Endothelial cell (in vitro differentiated cells): ENCODE data around the gene TRIM59. TPM values are rescaled to one million over a fixed set of nuclear protein-coding genes. Genes with fewer than 3 reads are reported as not detected.

Experiments used
- DNase-seq: peaks from one replicate; pipeline ENCODE4 v3.0.0; 2021; ENCODE audit warnings: low spot score
- H3K27ac Mint-ChIP-seq: one replicate; pipeline ENCODE4 v1.8.0; 2021; ENCODE audit warnings: mixed read lengths, inconsistent platforms; ENCODE audit not compliant: unreplicated experiment
- H3K27me3 Mint-ChIP-seq: one replicate; pipeline ENCODE4 v1.8.0; 2021; ENCODE audit warnings: mild to moderate bottlenecking, moderate library complexity, mixed read lengths, inconsistent platforms; ENCODE audit not compliant: unreplicated experiment
- H3K36me3 Mint-ChIP-seq: one replicate; pipeline ENCODE4 v1.8.0; 2021; ENCODE audit warnings: mild to moderate bottlenecking, low read depth, mixed read lengths, inconsistent platforms; ENCODE audit not compliant: unreplicated experiment
- H3K4me1 Mint-ChIP-seq: one replicate; pipeline ENCODE4 v1.8.0; 2021; ENCODE audit warnings: mild to moderate bottlenecking, mixed read lengths, inconsistent platforms; ENCODE audit not compliant: unreplicated experiment
- H3K4me3 Mint-ChIP-seq: one replicate; pipeline ENCODE4 v1.8.0; 2021; ENCODE audit warnings: mild to moderate bottlenecking, mixed read lengths, inconsistent platforms; ENCODE audit not compliant: unreplicated experiment
- H3K9me3 Mint-ChIP-seq: one replicate; pipeline ENCODE4 v1.8.0; 2021; ENCODE audit warnings: mixed read lengths, inconsistent platforms; ENCODE audit not compliant: unreplicated experiment
- CTCF ChIP-seq: fragments of 200-600 bp; sonication (generic); IDR thresholded peaks from one replicate; pipeline ENCODE4 v1.5.0; 2021; ENCODE audit warnings: antibody characterized with exemption; ENCODE audit not compliant: unreplicated experiment
- total RNA-seq: library from RNA; stranded (reverse); fragmentation: NEBNext Ultra II Directional; extraction: Animal tissue kit (Norgen Biotek cat#: 25700); gene quantifications from one replicate; pipeline ENCODE4 v1.2.1, GENCODE V29; 2021; ENCODE audit not compliant: unreplicated experiment

The TRIM59 gene
- total RNA-seq, 1 donor from 2014 or later = 12.8 TPM

GRCh38 chr3:160437083-160437455, 12.5 kb downstream of the TRIM59 start:
- H3K36me3 Mint-ChIP-seq = peaks cover 6% of the 10 kb centered on the region
- H3K4me3 Mint-ChIP-seq = no peak overlapping the region
- H3K4me1 Mint-ChIP-seq = peaks cover 5% of the 10 kb centered on the region
- no peaks in the 10 kb centered on the region for H3K9me3 Mint-ChIP-seq
- no peak overlapping the region for H3K27ac Mint-ChIP-seq
- no peak for TF ChIP-seq CTCF
- H3K27me3 Mint-ChIP-seq = no peaks in the 10 kb centered on the region
- DNase-seq = no peak

GRCh38 chr3:160435747-160436146, 13.8 kb downstream of the TRIM59 start:
- no peaks in the 10 kb centered on the region for H3K9me3 Mint-ChIP-seq
- H3K36me3 Mint-ChIP-seq = peaks cover 6% of the 10 kb centered on the region
- H3K27me3 Mint-ChIP-seq = peaks cover 1% of the 10 kb centered on the region
- no peak for DNase-seq
- peaks cover 5% of the 10 kb centered on the region for H3K4me1 Mint-ChIP-seq
- no peak overlapping the region for H3K4me3 Mint-ChIP-seq
- no peak overlapping the region for H3K27ac Mint-ChIP-seq
- TF ChIP-seq CTCF = no peak

GRCh38 chr3:160435095-160435494, 14.5 kb downstream of the TRIM59 start:
- Mint-ChIP-seq H3K36me3 (peaks cover 6% of the 10 kb centered on the region), H3K27me3 (peaks cover 1% of the 10 kb centered on the region), H3K9me3 (no peaks in the 10 kb centered on the region), H3K4me3 (no peak overlapping the region), H3K4me1 (peaks cover 5% of the 10 kb centered on the region), H3K27ac (no peak overlapping the region)
- DNase-seq = no peak
- no peak for TF ChIP-seq CTCF

- Mint-ChIP-seq H3K27ac (no peak overlapping the region), H3K9me3 (no peaks in the 10 kb centered on the region), H3K36me3 (no peaks in the 10 kb centered on the region), H3K4me3 (no peak overlapping the region), H3K4me1 (no peaks in the 10 kb centered on the region), H3K27me3 (peaks cover 1% of the 10 kb centered on the region)
- no peak for TF ChIP-seq CTCF
- DNase-seq = no peak
These were observed 15.5 kb downstream of the TRIM59 start for GRCh38 chr3:160434071-160434470.

- Mint-ChIP-seq H3K4me1 (no peaks in the 10 kb centered on the region), H3K27ac (no peak overlapping the region), H3K36me3 (peaks cover 11% of the 10 kb centered on the region), H3K9me3 (no peaks in the 10 kb centered on the region), H3K4me3 (no peak overlapping the region), H3K27me3 (peaks cover 1% of the 10 kb centered on the region)
- no peak for TF ChIP-seq CTCF
- DNase-seq = no peak
These were observed 21.7 kb downstream of the TRIM59 start for GRCh38 chr3:160427832-160428424.
